Activated CD4-positive, alpha-beta T cell treated with anti-CD3 and anti-CD28 coated beads for 36 hours (primary cell): ENCODE data around the gene FBXO2. TPM values are rescaled to one million over a fixed set of nuclear protein-coding genes. Genes with fewer than 3 reads are reported as not detected.

ENCODE experiments used
- ATAC-seq: fragments of 200-7000 bp; cut with Tn5 transposase; one replicate; pipeline ENCODE4 v1.10.0; 2021; ENCODE audit warnings: mild to moderate bottlenecking, moderate library complexity
- CTCF ChIA-PET: fragments of 350-600 bp; sonication (Branson Sonifier 250); formaldehyde crosslinking; loops from one replicate; lab custom pipeline; 2021; ENCODE audit warnings: antibody characterized with exemption; lab: Charles Lee
- POLR2A ChIA-PET: fragments of 350-600 bp; sonication (Branson Sonifier 250); formaldehyde crosslinking; loops from one replicate; lab custom pipeline; 2021; ENCODE audit warnings: antibody characterized with exemption, inconsistent platforms; lab: Charles Lee
- DNase-seq: peaks from one replicate; pipeline ENCODE4 v3.0.0-alpha.2; 2020
- H3K27ac Mint-ChIP-seq: one replicate; pipeline ENCODE4 v1.8.0; 2021; ENCODE audit warnings: mixed read lengths
- H3K27me3 Mint-ChIP-seq: one replicate; pipeline ENCODE4 v1.8.0; 2021; ENCODE audit warnings: mixed read lengths
- H3K36me3 Mint-ChIP-seq: one replicate; pipeline ENCODE4 v1.8.0; 2021; ENCODE audit warnings: low read depth, mixed read lengths
- H3K4me1 Mint-ChIP-seq: one replicate; pipeline ENCODE4 v1.8.0; 2021; ENCODE audit warnings: mixed read lengths
- H3K4me3 Mint-ChIP-seq: one replicate; pipeline ENCODE4 v1.8.0; 2021; ENCODE audit warnings: mild to moderate bottlenecking, moderate library complexity, mixed read lengths
- H3K9me3 Mint-ChIP-seq: one replicate; pipeline ENCODE4 v1.8.0; 2021; ENCODE audit warnings: low read depth, mixed read lengths
- intact Hi-C, 2 experiments: fragments of 100-400 bp; cut with DNase I in 1 of 2; cut with micrococcal nuclease in 1 of 2; formaldehyde crosslinking; loops; one replicate each; pipeline versions ENCODE4 v1.14.2 to v1.15.1; 2022 to 2024; cut with DNase I, micrococcal nuclease
- total RNA-seq, 2 experiments: library from RNA; stranded (reverse); gene quantifications; one replicate each; pipeline ENCODE4 v1.2.3, GENCODE V29; 2021

Gene FBXO2
- total RNA-seq, 2 experiments from 2014 or later = 1.6 to 2.1 TPM

DNA sequence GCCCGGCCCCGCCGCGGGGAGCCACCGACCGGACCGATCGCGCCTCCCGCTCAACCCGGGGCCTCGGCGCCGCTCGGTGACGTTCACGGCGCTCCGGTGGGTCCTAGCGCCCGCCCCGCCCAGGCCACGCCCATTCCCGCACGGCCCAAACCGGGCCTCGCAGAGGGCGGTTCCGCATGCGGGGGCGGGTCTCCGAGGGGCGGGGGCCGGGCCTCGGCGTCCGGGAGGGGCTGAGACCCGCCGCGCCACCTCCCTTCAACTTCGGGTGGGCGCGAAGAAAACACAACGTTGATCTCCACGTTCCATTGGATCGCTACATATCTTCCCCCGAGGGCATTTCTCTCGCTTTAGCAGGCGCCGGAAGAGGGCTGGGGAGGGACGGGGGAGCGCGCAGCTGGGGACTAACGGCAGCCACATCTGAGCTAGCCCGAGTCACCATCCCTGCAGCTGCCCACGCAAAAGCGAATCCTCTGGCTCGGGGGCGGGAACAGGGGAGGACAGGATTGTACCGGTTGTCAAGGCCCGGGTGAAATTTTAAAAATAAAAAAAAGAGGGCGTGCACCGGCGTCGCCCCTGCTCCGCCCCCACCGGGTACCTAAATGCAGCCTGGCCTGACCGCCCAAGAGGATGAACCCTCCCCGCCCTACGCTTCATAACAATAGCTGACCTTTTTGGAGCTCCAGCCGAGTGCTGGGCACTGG is 27.0 kb upstream of the FBXO2 start, which contains the start of gene MAD2L2:
TSS of gene MAD2L2 (minus strand) at position 78 of the 701 bp plus-strand sequence. CDS start 547 bp downstream, outside the sequence.
- intact Hi-C loops = loop anchor here (1.0 to 5.0 kb wide), 15 partner anchors 17 to 1769 kb away; partner anchors contain the start of genes FBXO6 (in 2 of the 2), AGTRAP (in 1 of the 2), CLCN6 (in 1 of the 2) and CTNNBIP1 (in 1 of the 2)
- peak; percentile 85 for ATAC-seq
- peaks cover 2% of the 10 kb centered on the region for H3K36me3 Mint-ChIP-seq
- CTCF ChIA-PET = interaction anchor here (0.9 to 2.8 kb wide), 7 partner anchors 16 to 39 kb away, joined by 3 to 12 read pairs (median 5); partner anchors contain the start of gene FBXO6
- H3K4me3 Mint-ChIP-seq = peak within 1 kb of the TSS; percentile 83
- H3K27ac Mint-ChIP-seq = peak within 1 kb of the TSS; percentile 88
- no peaks in the 10 kb centered on the region for H3K27me3 Mint-ChIP-seq
- DNase-seq = peak; percentile 96
- no peaks in the 10 kb centered on the region for H3K9me3 Mint-ChIP-seq
- POLR2A ChIA-PET = interaction anchor here (0.6 to 1.9 kb wide), 6 partner anchors 17 to 280 kb away, joined by 3 to 10 read pairs (median 4); partner anchors contain the start of genes CLCN6, FBXO6 and MTHFR
- H3K4me1 Mint-ChIP-seq = peaks cover 9% of the 10 kb centered on the region

DNA sequence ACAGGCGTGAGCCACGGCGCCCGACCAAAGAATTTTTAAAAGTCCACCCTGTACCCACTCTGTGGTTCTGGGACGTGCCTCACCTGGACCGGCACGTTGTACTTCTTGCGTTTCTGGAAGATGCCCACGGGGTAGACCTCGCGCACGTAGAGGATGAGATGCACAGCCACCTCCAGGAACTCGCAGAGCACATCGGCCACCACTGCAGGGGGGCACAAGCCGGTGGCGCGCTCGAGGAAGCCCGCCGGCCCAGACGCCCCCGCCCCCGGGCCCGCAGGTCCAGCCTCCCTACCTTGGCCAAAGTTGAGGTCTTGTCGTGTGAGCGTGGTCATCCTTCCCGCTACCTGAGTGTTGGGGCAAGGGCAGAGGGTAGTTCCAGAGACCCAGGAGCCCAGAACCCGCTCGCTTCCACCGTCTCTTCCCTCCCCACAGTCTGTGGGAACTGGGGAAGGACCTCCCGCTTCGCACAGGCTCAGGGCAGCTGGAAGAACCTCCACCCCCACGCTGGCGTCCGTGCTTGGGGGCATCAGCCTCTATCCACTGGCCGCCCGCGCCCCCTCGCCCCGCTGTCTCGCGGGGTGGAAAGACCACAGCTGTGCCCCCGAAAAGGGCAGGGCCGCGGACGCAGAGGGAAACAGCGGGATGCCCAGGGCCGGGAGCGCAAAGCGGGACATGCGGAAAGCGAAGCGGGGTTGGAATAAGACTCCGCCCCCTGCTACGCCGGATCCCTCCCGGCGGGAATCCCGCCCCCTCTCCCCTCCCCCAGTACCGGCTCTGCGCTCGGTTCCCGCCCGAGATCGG is 26.2 kb upstream of the FBXO2 start:
- ATAC-seq = peak; percentile 8
- no peak for DNase-seq
- CTCF ChIA-PET = interaction anchor here (2.8 kb wide), 1 partner anchor 39 kb away, joined by 12 read pairs; no protein-coding TSS in a partner anchor

GRCh38 chr1:11678442-11678841 is 24.2 kb upstream of the FBXO2 start:
- CTCF ChIA-PET = interaction anchor here (0.5 kb wide), 1 partner anchor 39 kb away, joined by 3 read pairs; no protein-coding TSS in a partner anchor

More for the DNA sequence above, 26.2 kb upstream of the FBXO2 start:
- H3K27ac Mint-ChIP-seq = peak overlapping the region; percentile 58
- no peaks in the 10 kb centered on the region for H3K27me3 Mint-ChIP-seq
- intact Hi-C loops = loop anchor here (1.0 to 5.0 kb wide), 15 partner anchors 16 to 1768 kb away; partner anchors contain the start of genes FBXO6 (in 2 of the 2), AGTRAP (in 1 of the 2), CLCN6 (in 1 of the 2) and CTNNBIP1 (in 1 of the 2)
- POLR2A ChIA-PET = interaction anchor here (1.5 to 1.9 kb wide), 2 partner anchors 39 to 228 kb away, joined by 4 to 10 read pairs; no protein-coding TSS in a partner anchor
- H3K9me3 Mint-ChIP-seq = no peaks in the 10 kb centered on the region
- H3K36me3 Mint-ChIP-seq = peaks cover 8% of the 10 kb centered on the region
- peak overlapping the region; percentile 83 for H3K4me3 Mint-ChIP-seq
- peaks cover 9% of the 10 kb centered on the region for H3K4me1 Mint-ChIP-seq

DNA sequence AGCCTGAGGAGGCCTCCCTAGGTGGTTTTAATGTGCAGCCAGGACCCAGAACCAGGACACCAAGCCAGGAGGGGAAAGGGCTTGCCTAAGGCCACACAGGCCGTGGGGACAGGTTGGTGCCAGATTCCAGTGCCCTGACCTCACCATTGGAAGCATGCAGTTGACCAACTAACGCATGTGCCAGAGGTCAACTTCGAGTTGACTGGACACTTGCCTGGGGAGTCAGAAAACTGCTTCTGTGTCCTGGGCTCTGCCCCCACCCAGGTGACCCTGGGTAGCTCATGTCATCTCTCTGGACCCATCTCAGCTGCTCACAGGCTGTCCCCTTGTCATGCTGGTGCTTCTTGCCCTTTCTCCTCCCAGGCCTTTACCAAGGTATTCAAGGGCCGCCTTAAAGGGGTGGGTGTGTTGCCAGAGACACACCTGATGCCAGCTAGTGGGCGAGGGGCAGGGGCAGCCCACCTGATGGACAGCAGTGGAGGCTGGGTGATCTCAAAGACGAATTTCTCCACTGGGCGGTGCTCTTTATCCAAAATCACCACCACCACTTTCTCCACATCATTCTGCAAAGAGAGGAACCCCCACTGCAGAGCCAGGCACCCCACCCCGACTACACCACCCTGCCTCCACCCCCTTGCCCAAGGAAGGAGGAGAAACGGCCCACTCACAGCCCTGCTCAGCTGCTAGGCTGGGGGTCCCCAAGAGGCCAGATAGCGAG is 22.3 kb upstream of the FBXO2 start:
- Mint-ChIP-seq H3K4me3 (no peak overlapping the region), H3K27me3 (no peaks in the 10 kb centered on the region), H3K36me3 (peaks cover 22% of the 10 kb centered on the region), H3K4me1 (peaks cover 5% of the 10 kb centered on the region), H3K9me3 (no peaks in the 10 kb centered on the region), H3K27ac (no peak overlapping the region)
- POLR2A ChIA-PET = interaction anchor here (0.7 kb wide), 1 partner anchor 19 kb away, joined by 4 read pairs; no protein-coding TSS in a partner anchor
- CTCF ChIA-PET = interaction anchor here (1.0 kb wide), 2 partner anchors 17 to 31 kb away, joined by 3 to 4 read pairs; no protein-coding TSS in a partner anchor
- no peak for DNase-seq
- intact Hi-C loops = no loop called here
- no peak for ATAC-seq

More at GRCh38 chr1:11678442-11678841, 24.2 kb upstream of the FBXO2 start:
- DNase-seq (no peak), ATAC-seq (no peak)
- Mint-ChIP-seq H3K27me3 (no peaks in the 10 kb centered on the region), H3K36me3 (peaks cover 19% of the 10 kb centered on the region), H3K9me3 (no peaks in the 10 kb centered on the region), H3K4me1 (peaks cover 9% of the 10 kb centered on the region), H3K4me3 (no peak overlapping the region), H3K27ac (no peak overlapping the region)
- POLR2A ChIA-PET = interaction anchor here (0.9 kb wide), 1 partner anchor 405 kb away, joined by 6 read pairs; the partner anchor contains the start of gene UBIAD1
- intact Hi-C loops = no loop called here

DNA sequence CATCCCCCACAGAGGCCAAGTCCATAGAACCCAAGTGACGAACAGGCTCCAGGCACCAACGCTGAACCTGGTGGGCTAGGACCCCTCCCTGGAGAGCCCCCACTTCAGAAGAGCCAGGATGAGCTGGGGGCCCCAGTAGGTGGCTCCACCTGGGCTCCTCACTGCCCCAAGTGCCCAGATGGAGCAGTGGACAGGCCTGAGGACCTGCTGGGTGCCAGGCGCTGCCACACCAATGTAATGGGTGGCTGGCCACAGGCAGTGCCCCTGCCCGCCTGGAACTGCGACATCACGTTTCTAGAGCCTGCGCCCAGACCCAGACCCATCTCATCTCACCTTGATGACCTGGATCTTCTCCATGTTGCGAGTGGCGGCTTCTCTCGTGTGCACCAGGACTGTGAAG is 21.1 kb upstream of the FBXO2 start:
- POLR2A ChIA-PET = no interaction called here
- DNase-seq = no peak

GRCh38 chr1:11674488-11674887 is 20.3 kb upstream of the FBXO2 start:
- Mint-ChIP-seq H3K27ac (no peak overlapping the region), H3K36me3 (peaks cover 23% of the 10 kb centered on the region), H3K4me1 (peaks cover 1% of the 10 kb centered on the region), H3K9me3 (no peaks in the 10 kb centered on the region), H3K27me3 (no peaks in the 10 kb centered on the region), H3K4me3 (no peak overlapping the region)
- CTCF ChIA-PET = no interaction called here
- no peak for ATAC-seq
- intact Hi-C loops = no loop called here
- no peak for DNase-seq
- POLR2A ChIA-PET = no interaction called here

More for the DNA sequence above, 21.1 kb upstream of the FBXO2 start:
- no peak overlapping the region for H3K27ac Mint-ChIP-seq
- no peak for ATAC-seq
- no peaks in the 10 kb centered on the region for H3K9me3 Mint-ChIP-seq
- no peak overlapping the region for H3K4me3 Mint-ChIP-seq
- no peaks in the 10 kb centered on the region for H3K27me3 Mint-ChIP-seq
- peaks cover 4% of the 10 kb centered on the region for H3K4me1 Mint-ChIP-seq
- CTCF ChIA-PET = no interaction called here
- intact Hi-C loops = no loop called here
- H3K36me3 Mint-ChIP-seq = peaks cover 25% of the 10 kb centered on the region

- Mint-ChIP-seq H3K36me3 (peaks cover 23% of the 10 kb centered on the region), H3K4me3 (no peak overlapping the region), H3K4me1 (no peaks in the 10 kb centered on the region), H3K9me3 (no peaks in the 10 kb centered on the region), H3K27me3 (no peaks in the 10 kb centered on the region), H3K27ac (no peak overlapping the region)
- POLR2A ChIA-PET = interaction anchor here (0.6 to 1.0 kb wide), 2 partner anchors 9 to 151 kb away, joined by 3 to 4 read pairs; no protein-coding TSS in a partner anchor
- CTCF ChIA-PET = interaction anchor here (1.0 kb wide), 1 partner anchor 9 kb away, joined by 3 read pairs; no protein-coding TSS in a partner anchor
- intact Hi-C loops = no loop called here
- ATAC-seq (no peak), DNase-seq (no peak)
These were observed 19.0 kb upstream of the FBXO2 start for GRCh38 chr1:11673089-11673769.

DNA sequence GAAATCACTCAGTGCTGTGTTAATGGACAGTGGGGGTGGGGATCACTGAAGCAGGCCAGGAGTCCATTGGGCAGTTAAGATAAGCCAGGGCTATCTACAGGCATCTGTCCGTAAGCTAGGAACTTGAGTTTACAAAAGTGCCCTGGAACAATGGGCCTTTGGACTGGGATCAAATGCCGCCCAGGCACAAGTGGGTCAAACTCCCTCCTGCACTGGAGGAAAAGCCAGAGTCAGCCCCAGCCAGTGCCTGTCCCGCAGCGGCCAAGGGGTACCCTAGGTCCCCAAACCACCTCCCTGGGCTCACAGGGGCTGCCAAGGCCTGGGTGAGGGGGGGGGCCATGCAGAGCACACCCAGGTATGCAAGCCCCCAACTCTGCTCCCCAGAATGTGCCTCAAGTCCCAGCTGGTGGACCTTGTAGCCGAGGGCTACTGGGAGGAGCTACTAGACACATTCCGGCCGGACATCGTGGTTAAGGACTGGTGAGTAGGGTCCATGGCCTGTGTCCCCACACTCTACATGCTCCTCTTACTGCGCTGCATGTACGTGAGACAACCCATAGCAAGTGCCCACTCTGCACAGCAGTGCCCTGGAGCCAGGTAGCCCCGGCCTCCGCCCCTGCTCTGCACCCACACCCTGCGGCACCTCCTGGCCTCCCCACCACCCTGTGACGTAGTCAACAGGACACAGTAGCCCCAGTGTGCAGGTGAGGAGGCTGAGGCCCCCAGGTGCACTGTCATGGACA is 17.5 kb upstream of the FBXO2 start:
- ChIA-PET CTCF (no interaction called here), POLR2A (no interaction called here)
- H3K4me1 Mint-ChIP-seq = no peaks in the 10 kb centered on the region
- no peak for ATAC-seq
- peaks cover 23% of the 10 kb centered on the region for H3K36me3 Mint-ChIP-seq
- DNase-seq = no peak
- H3K27me3 Mint-ChIP-seq = no peaks in the 10 kb centered on the region
- no peak overlapping the region for H3K4me3 Mint-ChIP-seq
- intact Hi-C loops = no loop called here
- no peaks in the 10 kb centered on the region for H3K9me3 Mint-ChIP-seq
- no peak overlapping the region for H3K27ac Mint-ChIP-seq

- H3K27ac Mint-ChIP-seq = no peak overlapping the region
- no peak overlapping the region for H3K4me3 Mint-ChIP-seq
- intact Hi-C loops = no loop called here
- ChIA-PET POLR2A (no interaction called here), CTCF (no interaction called here)
- H3K36me3 Mint-ChIP-seq = peaks cover 23% of the 10 kb centered on the region
- H3K4me1 Mint-ChIP-seq = no peaks in the 10 kb centered on the region
- ATAC-seq (no peak), DNase-seq (no peak)
- no peaks in the 10 kb centered on the region for H3K9me3 Mint-ChIP-seq
- H3K27me3 Mint-ChIP-seq = no peaks in the 10 kb centered on the region
These were observed 16.9 kb upstream of the FBXO2 start for GRCh38 chr1:11671205-11671543.

DNA sequence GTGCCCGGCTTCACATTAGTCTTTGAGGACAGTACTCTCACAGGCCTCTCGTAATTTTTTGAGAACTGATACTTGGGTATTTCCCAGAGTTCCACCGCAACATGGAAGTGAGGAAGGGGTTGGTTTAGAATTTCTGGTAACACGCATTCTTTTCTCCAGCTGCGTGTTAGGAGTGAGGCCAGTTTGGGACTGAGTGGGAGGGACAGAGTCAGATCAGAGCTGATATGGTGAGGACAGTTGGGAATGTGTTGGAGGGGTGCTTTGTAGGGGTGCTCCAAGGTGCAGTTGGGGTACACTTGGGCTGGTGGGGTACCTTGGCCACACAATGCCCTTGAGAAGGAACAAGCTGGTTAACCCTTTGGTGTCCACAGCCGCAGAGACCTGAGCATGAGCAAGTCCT is 16.5 kb upstream of the FBXO2 start:
- no peak for ATAC-seq
- POLR2A ChIA-PET = no interaction called here
- Mint-ChIP-seq H3K36me3 (peaks cover 19% of the 10 kb centered on the region), H3K4me1 (no peaks in the 10 kb centered on the region), H3K4me3 (no peak overlapping the region), H3K27ac (no peak overlapping the region), H3K27me3 (no peaks in the 10 kb centered on the region), H3K9me3 (no peaks in the 10 kb centered on the region)
- CTCF ChIA-PET = no interaction called here
- DNase-seq = no peak
- intact Hi-C loops = no loop called here
